GM12873 (cell line): ENCODE data around the gene ATXN7L1.

ENCODE experiments used
- TF ChIP-seq, protein P1 (sequence below): IDR thresholded peaks from 2 replicates; pipeline ENCODE4 v1.5.1; 2012; ENCODE audit warnings: low read depth, mild to moderate bottlenecking, moderate library complexity, low read length, control low read depth; ENCODE audit not compliant: insufficient read depth; ENCODE audit errors: missing control alignments

The ATXN7L1 gene

DNA sequence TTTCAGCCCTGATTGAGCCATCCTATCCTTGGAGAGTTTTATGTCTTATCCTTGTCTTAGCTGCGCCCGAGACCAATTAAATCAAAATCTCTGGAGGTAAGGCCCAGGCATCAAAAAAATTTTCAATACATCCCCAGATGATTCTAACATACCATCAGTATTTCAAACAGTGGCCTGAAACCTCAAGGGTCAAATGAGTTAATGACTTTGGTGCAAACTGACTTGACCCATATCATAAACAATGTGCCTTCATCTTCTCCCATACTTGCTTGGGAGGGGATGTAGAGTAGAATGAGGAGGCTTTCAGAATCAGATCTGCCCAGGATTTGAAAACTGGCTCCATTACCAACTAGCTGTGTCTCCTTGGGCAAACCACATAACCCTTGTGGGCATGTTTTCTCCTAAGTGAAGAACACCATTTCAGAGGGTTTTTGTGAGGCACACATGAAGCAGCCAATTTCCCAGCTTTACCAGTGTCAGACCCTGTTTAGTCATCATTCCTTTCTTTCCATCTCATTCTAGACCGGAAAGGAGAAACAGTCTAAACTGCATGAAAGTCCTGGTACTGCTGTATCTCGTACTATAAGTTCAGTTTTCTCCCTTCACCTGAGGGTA is 35.7 kb upstream of the ATXN7L1 start:
- TF ChIP-seq, protein P1, sequence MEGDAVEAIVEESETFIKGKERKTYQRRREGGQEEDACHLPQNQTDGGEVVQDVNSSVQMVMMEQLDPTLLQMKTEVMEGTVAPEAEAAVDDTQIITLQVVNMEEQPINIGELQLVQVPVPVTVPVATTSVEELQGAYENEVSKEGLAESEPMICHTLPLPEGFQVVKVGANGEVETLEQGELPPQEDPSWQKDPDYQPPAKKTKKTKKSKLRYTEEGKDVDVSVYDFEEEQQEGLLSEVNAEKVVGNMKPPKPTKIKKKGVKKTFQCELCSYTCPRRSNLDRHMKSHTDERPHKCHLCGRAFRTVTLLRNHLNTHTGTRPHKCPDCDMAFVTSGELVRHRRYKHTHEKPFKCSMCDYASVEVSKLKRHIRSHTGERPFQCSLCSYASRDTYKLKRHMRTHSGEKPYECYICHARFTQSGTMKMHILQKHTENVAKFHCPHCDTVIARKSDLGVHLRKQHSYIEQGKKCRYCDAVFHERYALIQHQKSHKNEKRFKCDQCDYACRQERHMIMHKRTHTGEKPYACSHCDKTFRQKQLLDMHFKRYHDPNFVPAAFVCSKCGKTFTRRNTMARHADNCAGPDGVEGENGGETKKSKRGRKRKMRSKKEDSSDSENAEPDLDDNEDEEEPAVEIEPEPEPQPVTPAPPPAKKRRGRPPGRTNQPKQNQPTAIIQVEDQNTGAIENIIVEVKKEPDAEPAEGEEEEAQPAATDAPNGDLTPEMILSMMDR = no peak

DNA sequence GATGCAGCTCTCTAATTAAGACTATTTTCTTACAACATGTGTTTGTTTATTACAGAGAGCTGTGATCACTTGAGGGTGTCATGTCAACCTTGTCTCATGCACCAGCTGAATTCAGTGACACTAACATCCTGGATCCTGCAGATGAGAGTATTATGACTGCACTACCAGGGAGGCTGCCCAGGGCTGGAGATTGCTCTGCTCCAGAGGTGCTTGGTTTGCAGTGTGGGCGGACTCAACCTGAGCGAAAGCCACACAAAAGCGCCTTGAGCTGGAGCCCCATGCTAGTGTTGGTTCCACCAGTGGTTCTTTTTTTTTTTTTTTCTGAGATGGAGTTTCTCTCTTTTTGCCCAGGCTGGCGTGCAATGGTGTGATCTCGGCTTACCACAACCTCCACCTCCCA is 33.8 kb upstream of the ATXN7L1 start:
- TF ChIP-seq, protein P1 = no peak

DNA sequence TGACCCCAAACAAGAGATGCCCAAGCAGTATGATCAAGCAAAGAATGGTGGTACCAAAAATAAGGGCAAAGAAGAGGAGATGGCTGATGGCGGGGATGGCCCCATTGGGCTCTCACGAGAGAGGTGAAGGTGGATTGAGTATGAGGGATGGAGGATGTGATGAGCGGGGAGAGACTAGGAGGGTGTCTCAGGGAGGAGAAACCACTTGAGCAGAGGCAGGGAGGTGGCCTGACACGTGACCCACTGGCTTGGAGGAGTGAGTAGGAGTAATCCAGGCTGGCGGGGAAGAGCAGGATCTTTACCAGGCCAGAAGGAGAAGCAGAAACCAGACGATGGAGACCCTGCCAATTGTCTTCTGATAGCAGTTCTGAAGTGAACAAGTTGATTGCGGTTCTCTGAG is 33.3 kb upstream of the ATXN7L1 start:
- TF ChIP-seq, protein P1 = no peak

DNA sequence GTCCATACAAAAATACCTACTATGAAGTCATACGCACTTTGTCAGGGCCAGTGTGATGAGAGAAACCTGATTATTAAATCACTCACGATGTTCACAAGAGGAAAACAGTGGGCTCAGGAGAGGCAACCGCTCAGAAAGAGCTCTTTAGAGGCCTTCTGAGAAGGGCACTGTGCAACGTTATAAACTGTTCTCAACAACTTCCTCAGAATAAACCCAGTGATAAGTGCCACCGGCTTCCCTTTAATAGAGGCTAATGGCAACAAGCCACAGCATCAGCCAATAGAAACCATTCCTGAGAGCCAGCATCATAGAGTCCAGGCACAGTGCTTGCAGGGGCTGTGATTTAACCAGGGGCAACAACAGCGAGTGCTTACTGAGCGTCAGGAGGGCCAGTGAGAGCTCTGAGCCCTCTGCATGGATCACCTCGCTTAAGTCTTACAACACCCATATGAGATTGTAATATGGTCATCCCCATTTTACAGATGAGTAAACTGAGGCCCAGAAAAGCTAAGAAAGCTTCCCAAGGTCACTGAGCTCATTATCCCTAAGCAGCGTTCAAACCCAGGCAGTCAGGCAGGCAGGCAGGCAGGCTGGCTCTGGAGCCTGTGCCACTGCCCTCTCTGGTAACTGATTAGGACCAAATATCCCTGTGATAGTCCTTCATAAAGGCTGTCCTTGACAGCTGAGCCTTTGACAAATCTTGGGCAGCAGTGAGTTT is 30.9 kb upstream of the ATXN7L1 start:
- TF ChIP-seq, protein P1 = no peak

DNA sequence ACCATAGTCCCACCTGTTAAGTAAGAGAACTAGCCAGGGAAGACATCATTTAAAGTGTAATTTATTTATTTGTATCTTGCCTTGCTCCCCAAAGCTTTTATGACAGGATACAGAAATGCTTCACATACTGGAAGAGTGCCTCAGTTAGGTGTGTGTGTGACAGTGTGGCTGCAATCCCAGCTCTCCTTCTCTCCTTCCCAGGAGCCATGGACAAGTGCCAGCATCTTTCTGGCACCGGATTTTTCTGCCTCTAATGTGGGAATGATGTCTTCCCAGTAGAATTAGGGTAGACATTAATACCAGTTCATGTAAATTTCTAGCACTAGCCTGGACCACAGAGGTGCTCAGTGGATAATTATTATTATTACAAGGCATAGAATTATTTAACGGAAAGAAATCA is 30.3 kb upstream of the ATXN7L1 start:
- TF ChIP-seq, protein P1 = no peak

DNA sequence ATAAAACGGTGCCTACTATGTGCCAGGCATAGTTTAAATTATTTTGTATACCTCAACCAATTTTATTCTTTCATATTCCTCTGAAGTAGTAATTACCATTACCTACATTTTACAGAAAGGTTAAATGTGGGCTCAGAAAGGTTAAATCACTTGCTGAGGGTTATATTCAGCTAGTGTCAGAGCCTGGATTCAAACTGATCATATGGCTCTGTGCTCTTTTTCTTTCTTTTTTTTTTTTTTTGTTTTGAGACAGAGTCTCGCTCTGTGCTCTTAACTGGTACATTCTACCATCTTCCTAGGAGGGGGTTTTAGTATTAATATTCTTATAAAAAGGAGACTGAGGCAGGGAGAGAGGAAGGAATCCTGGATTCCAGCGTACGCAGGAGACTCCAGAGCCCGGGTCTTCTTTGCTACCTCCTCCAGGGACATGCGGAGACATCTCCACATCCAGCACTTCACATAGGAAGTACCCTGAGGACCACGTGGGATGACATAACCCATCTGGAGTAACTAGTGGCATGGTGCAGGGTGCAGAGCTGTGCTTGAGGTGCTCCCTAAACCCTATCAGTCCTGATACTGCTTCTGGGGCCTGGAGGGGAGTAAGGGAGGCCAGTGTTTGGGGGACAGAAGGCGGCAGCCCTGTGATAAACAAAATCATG is 29.6 kb upstream of the ATXN7L1 start:
- TF ChIP-seq, protein P1 = no peak

DNA sequence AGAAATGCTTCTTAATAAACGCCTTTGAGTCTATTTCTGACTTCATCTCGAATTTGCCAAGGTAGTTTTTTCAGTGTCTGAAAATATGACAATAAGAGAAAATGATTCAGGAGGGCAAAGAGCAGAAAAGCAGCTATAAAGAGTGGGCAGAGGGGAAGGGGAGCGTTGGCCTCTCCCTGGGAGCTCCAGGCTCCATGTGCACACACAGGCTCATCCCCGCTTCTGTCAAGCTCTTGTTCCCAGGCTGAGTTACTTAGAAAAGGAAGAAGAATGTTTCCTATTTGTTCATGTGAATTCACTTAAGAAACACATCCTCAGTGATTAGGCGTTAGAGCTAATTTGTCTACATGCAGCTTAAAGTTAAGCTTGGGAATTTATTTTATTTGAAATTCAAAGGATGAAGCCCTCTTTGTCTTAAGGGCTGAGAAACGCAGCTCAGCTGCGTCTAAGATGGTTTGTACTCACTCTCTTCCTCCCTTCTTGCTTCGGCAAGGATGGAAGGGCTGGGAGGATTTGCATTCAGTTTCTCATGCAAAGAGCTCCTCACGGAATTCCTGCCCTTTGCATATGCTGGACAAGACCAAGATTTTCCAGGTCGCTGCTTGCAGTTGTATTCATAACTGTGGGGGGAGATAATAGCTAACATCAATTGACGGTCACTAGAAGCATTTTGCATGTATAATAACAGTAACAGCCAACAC is 29.0 kb upstream of the ATXN7L1 start:
- TF ChIP-seq, protein P1 = no peak
